Neural progenitor cell (in vitro differentiated cells): ENCODE data around the gene IL25. TPM values are rescaled to one million over a fixed set of nuclear protein-coding genes. Genes with fewer than 3 reads are reported as not detected.

Experiments
- DNase-seq: peaks from one replicate; pipeline ENCODE4 v3.0.0-alpha.2; 2016; ENCODE audit warnings: low spot score
- H2AFZ ChIP-seq: fragments of 200-600 bp; sonication (generic); replicated peaks from 2 replicates; pipeline ENCODE4 v1.6.1; 2016; ENCODE audit warnings: antibody characterized with exemption
- H3F3A ChIP-seq: fragments of 200-600 bp; sonication (generic); 2 replicates; pipeline ENCODE4 v1.6.1; 2016; ENCODE audit warnings: antibody characterized with exemption, low read depth
- H3K27ac ChIP-seq: fragments of 200-600 bp; sonication (generic); 2 replicates; pipeline ENCODE4 v1.5.1; 2016; ENCODE audit warnings: mild to moderate bottlenecking
- H3K27me3 ChIP-seq: fragments of 200-600 bp; sonication (generic); 2 replicates; pipeline ENCODE4 v1.6.1; 2016; ENCODE audit warnings: mild to moderate bottlenecking, moderate library complexity
- H3K36me3 ChIP-seq: fragments of 200-600 bp; sonication (generic); 2 replicates; pipeline ENCODE4 v1.5.1; 2016
- H3K4me1 ChIP-seq: fragments of 200-600 bp; sonication (generic); 2 replicates; pipeline ENCODE4 v1.6.1; 2016; ENCODE audit warnings: mixed run types
- H3K4me2 ChIP-seq: fragments of 200-600 bp; sonication (generic); 2 replicates; pipeline ENCODE4 v1.6.1; 2016
- H3K4me3 ChIP-seq: fragments of 200-600 bp; sonication (generic); 2 replicates; pipeline ENCODE4 v1.5.1; 2016
- H3K79me2 ChIP-seq: fragments of 200-600 bp; sonication (generic); 2 replicates; pipeline ENCODE4 v1.6.1; 2016; ENCODE audit warnings: low read depth
- H3K9ac ChIP-seq: fragments of 200-600 bp; sonication (generic); 2 replicates; pipeline ENCODE4 v1.6.1; 2016
- H3K9me3 ChIP-seq: fragments of 200-600 bp; sonication (generic); 2 replicates; pipeline ENCODE4 v1.5.1; 2016; ENCODE audit warnings: low read depth
- H4K20me1 ChIP-seq: fragments of 200-600 bp; sonication (generic); 2 replicates; pipeline ENCODE4 v1.6.1; 2016; ENCODE audit warnings: low read depth
- H3K27ac Mint-ChIP-seq: 3 replicates; pipeline ENCODE4 v1.8.0; 2021; ENCODE audit warnings: mixed read lengths
- H3K27me3 Mint-ChIP-seq: 2 replicates; pipeline ENCODE4 v1.8.0; 2022; ENCODE audit warnings: low read depth, mild to moderate bottlenecking, inconsistent platforms, moderate library complexity, mixed read lengths; ENCODE audit not compliant: insufficient read depth
- H3K36me3 Mint-ChIP-seq: 3 replicates; pipeline ENCODE4 v1.8.0; 2021; ENCODE audit warnings: mixed read lengths
- H3K4me1 Mint-ChIP-seq: 3 replicates; pipeline ENCODE4 v1.8.0; 2021; ENCODE audit warnings: mixed read lengths
- H3K4me3 Mint-ChIP-seq: 3 replicates; pipeline ENCODE4 v1.8.0; 2021; ENCODE audit warnings: mild to moderate bottlenecking, moderate library complexity, mixed read lengths
- H3K9me3 Mint-ChIP-seq: 3 replicates; pipeline ENCODE4 v1.8.0; 2020; ENCODE audit warnings: mixed read lengths
- EZH2 ChIP-seq: fragments of 200-600 bp; sonication (generic); IDR thresholded peaks from 2 replicates; pipeline ENCODE4 v1.6.1; 2017; ENCODE audit warnings: antibody characterized with exemption, mild to moderate bottlenecking, moderate library complexity
- EZH2phosphoT487 ChIP-seq: fragments of 200-600 bp; sonication (generic); IDR thresholded peaks from 2 replicates; pipeline ENCODE4 v1.6.1; 2017; ENCODE audit warnings: antibody characterized with exemption
- total RNA-seq: library from RNA; depleted of rRNA; stranded (reverse); fragments of >200 nt; gene quantifications from 2 replicates; pipeline ENCODE4 v1.2.3, GENCODE V29; 2015; ENCODE audit warnings: low replicate concordance
- TF ChIP-seq, protein P1 (sequence below): fragments of 200-600 bp; sonication (generic); IDR thresholded peaks from 2 replicates; pipeline ENCODE4 v1.5.1; 2017; ENCODE audit warnings: antibody characterized with exemption, mild to moderate bottlenecking

The IL25 gene
- total RNA-seq, 1 donor from 2014 or later, result not detected

DNA sequence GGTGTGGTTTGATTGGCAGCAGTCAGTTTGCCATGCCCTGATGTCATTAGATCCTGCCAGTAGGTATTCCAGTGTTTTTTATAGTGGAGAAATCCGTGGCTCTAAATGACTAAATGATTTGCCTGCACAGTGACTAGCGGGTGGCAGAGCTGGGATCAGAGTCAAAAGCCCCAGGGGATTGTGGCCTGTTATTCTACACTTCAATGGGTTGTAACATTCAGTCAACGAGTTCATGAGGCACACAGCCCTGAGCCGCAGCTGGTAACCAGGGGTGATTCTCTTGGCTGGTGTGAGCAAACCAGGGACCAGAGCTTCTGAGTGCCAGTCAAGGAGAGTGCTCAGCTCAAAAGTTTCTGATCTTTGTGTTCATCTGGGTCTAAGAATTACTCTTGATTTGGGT is 33.6 kb downstream of the IL25 start:
- peaks cover 6% of the 10 kb centered on the region for H3K27me3 ChIP-seq
- Mint-ChIP-seq H3K36me3 (no peaks in the 10 kb centered on the region), H3K4me3 (peak overlapping the region; percentile 9), H3K27me3 (peaks cover 7% of the 10 kb centered on the region), H3K4me1 (peaks cover 8% of the 10 kb centered on the region), H3K9me3 (peaks cover 3% of the 10 kb centered on the region), H3K27ac (peak overlapping the region; percentile 83)
- H2AFZ ChIP-seq, result no peak overlapping the region
- H3K9ac ChIP-seq, result no peak overlapping the region
- no peak overlapping the region for H3K4me2 ChIP-seq
- H3K4me1 ChIP-seq, result no peaks in the 10 kb centered on the region
- H3K79me2 ChIP-seq, result no peaks in the 10 kb centered on the region
- H3K9me3 ChIP-seq, result no peaks in the 10 kb centered on the region
- no peak overlapping the region for H3K4me3 ChIP-seq
- DNase-seq, result no peak
- no peaks in the 10 kb centered on the region for H3K36me3 ChIP-seq
- H4K20me1 ChIP-seq, result no peaks in the 10 kb centered on the region
- no peaks in the 10 kb centered on the region for H3F3A ChIP-seq
- no peak for TF ChIP-seq EZH2
- no peak for TF ChIP-seq EZH2phosphoT487
- TF ChIP-seq, protein P1, sequence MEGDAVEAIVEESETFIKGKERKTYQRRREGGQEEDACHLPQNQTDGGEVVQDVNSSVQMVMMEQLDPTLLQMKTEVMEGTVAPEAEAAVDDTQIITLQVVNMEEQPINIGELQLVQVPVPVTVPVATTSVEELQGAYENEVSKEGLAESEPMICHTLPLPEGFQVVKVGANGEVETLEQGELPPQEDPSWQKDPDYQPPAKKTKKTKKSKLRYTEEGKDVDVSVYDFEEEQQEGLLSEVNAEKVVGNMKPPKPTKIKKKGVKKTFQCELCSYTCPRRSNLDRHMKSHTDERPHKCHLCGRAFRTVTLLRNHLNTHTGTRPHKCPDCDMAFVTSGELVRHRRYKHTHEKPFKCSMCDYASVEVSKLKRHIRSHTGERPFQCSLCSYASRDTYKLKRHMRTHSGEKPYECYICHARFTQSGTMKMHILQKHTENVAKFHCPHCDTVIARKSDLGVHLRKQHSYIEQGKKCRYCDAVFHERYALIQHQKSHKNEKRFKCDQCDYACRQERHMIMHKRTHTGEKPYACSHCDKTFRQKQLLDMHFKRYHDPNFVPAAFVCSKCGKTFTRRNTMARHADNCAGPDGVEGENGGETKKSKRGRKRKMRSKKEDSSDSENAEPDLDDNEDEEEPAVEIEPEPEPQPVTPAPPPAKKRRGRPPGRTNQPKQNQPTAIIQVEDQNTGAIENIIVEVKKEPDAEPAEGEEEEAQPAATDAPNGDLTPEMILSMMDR, result no peak
- H3K27ac ChIP-seq, result no peak overlapping the region

GRCh38 chr14:23406725-23407355 is 34.2 kb downstream of the IL25 start:
- H3K4me2 ChIP-seq, result no peak overlapping the region
- no peak overlapping the region for H3K27ac Mint-ChIP-seq
- DNase-seq, result no peak
- no peaks in the 10 kb centered on the region for H3K79me2 ChIP-seq
- H3K27me3 Mint-ChIP-seq, result peaks cover 4% of the 10 kb centered on the region
- no peaks in the 10 kb centered on the region for H3K36me3 Mint-ChIP-seq
- H3F3A ChIP-seq, result no peaks in the 10 kb centered on the region
- no peak overlapping the region for H2AFZ ChIP-seq
- no peaks in the 10 kb centered on the region for H4K20me1 ChIP-seq
- no peaks in the 10 kb centered on the region for H3K9me3 ChIP-seq
- H3K36me3 ChIP-seq, result no peaks in the 10 kb centered on the region
- H3K9me3 Mint-ChIP-seq, result no peaks in the 10 kb centered on the region
- H3K4me3 ChIP-seq, result no peak overlapping the region
- peaks cover 11% of the 10 kb centered on the region for H3K4me1 Mint-ChIP-seq
- H3K9ac ChIP-seq, result no peak overlapping the region
- no peak overlapping the region for H3K4me3 Mint-ChIP-seq
- no peak overlapping the region for H3K27ac ChIP-seq
- TF ChIP-seq EZH2, result no peak
- TF ChIP-seq, protein P1, result no peak
- no peak for TF ChIP-seq EZH2phosphoT487
- H3K27me3 ChIP-seq, result peaks cover 6% of the 10 kb centered on the region
- H3K4me1 ChIP-seq, result no peaks in the 10 kb centered on the region

DNA sequence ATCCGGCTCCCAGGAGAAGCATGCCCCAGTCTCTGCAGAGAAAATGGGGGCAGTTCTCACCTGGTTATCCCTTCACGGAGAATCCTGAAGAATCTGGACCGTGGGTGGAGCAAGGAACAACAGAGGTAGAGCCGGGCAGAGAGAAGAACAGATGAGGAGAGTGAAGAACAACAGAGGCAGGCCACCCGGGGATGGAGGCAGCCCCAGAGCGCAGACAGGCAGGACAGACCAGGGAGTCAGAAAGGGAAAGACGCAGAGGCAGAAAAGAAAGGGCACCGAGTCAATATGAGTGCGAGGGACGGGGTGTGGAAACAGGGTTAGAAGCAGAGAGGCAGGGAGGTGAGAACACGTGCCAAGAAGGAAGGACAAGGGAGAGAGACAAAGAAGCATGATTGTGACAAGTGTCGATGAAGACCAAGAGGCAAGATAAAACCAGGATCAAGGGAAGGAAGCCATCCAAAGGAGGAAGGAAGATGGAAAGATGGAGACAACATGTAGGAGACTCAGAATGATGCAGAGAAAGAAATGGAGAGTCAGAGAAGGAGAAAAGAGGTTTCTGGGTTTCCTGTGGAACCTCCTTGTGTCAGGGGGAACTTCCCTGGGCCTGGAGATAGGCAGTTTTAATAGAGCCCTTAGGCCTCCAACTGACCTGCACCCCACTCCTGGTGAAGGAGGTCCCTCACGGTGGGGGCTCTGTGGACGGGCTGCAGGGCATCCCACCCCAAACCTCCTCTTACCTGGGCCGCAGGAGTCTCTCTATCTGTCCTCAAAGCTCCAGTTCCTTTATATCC is 35.1 kb downstream of the IL25 start, which contains the start of gene MYH6:
MYH6 (minus strand) TSS at position 758 of the 791 bp plus-strand sequence. CDS start 1,050 bp downstream, outside the sequence.
- Mint-ChIP-seq H3K4me3 (peak within 1 kb of the TSS; percentile 54), H3K27me3 (peaks cover 4% of the 10 kb centered on the region), H3K27ac (peak within 1 kb of the TSS; percentile 98), H3K4me1 (peaks cover 11% of the 10 kb centered on the region), H3K9me3 (no peaks in the 10 kb centered on the region), H3K36me3 (no peaks in the 10 kb centered on the region)
- DNase-seq, result no peak
- Histone ChIP-seq H3K4me3 (no peak within 1 kb of the TSS), H3F3A (no peaks in the 10 kb centered on the region), H2AFZ (no peak within 1 kb of the TSS), H3K9me3 (no peaks in the 10 kb centered on the region), H3K4me1 (no peaks in the 10 kb centered on the region), H3K36me3 (no peaks in the 10 kb centered on the region), H4K20me1 (no peaks in the 10 kb centered on the region), H3K4me2 (no peak within 1 kb of the TSS), H3K27ac (no peak within 1 kb of the TSS), H3K27me3 (peaks cover 6% of the 10 kb centered on the region), H3K9ac (no peak within 1 kb of the TSS), H3K79me2 (no peaks in the 10 kb centered on the region)
- TF ChIP-seq EZH2, result no peak
- no peak for TF ChIP-seq EZH2phosphoT487
- TF ChIP-seq, protein P1, result no peak
